GM15510 (cell line): ENCODE measurements around the gene TGIF1.

Experiments
- POLR2A ChIP-seq: IDR thresholded peaks from 3 replicates; pipeline ENCODE4 v1.6.1; 2011; ENCODE audit warnings: borderline replicate concordance; ENCODE audit not compliant: insufficient read length; ENCODE audit errors: extremely low read depth

TGIF1 gene

DNA sequence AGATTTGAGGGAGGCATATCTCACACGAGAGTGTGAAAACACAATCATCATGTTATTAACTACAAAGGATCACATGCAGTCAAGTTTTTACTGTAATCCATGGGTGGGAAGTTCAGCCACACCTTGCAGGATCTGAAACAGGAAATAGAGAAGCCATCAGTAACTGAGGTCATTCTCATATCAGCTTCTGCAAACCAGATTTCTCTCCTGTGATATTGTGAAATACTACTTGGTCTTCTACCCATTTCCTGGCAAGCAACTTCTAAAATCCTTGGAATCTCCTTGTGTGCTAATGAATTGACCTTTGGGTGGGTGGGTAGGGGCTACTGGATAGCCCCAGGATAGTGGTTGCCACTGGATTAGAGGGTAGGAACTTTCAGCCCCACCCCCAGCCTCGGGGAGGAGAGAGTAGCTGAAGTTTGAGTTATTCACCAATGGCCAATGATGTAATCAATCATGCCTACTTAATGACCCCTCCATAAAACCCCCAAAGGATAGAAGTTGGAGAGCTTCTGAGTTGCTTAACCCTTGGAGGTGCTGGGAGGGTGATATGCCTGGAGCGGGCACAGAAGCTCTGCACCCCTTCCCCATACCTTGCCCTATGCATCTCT lies 25.6 kb upstream of the TGIF1 start:
- TF ChIP-seq POLR2A = no peak

DNA sequence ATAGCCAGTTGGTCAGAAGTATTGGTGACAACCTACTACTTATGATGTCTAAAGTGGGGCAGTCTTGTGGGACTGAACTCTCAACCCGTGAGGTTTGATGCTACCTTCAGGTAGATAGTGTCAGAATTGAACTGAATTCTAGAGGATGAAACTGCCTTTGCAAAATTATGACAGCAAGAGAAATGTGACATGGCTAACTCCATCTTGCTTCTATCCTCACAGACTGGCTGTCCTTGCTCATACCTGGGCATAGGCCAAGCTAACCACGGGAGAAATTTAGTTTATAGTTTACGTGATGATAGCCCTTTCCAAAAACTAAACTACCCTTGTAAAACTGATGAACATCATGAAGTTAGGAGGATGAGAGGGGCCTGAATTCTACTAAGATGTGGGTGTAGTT lies 24.9 kb upstream of the TGIF1 start:
- no peak for TF ChIP-seq POLR2A

DNA sequence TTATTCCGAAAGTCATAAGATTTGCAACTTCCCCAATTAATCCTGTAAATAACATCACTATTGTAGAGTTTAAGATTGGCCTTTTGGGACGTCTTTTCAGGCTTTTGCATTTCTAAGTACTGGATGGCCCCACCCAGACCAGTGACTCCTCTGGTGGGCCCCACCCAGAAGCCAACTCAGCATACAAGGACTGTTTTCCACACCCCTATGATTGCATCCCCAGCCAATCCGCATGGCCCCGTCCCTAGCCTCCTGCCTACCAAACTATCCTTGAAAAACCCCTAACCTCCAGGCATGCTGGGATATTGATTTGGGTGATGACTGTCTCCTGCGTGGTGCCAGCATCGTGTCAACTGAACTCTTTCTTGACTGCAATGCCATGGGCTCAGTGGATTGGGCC lies 24.5 kb upstream of the TGIF1 start:
- no peak for TF ChIP-seq POLR2A

DNA sequence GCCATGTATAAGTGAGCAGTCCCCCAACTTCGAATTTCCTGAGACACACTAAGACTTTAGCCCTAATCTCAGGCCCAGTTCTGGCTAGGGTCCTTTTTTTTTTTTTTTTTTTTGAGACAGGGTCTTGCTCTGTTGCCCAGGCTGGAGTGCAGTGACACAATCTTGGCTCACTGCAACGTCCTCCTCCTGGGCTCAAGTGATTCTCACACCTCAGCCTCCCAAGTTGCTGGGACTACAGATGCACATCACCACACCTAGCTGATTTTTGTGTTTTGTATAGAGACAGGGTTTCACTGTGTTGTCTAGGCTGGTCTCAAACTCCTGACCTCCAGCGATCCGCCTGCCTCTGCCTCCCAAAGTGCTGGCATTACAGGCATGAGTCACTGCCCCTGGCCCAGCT lies 23.9 kb upstream of the TGIF1 start:
- no peak for TF ChIP-seq POLR2A

DNA sequence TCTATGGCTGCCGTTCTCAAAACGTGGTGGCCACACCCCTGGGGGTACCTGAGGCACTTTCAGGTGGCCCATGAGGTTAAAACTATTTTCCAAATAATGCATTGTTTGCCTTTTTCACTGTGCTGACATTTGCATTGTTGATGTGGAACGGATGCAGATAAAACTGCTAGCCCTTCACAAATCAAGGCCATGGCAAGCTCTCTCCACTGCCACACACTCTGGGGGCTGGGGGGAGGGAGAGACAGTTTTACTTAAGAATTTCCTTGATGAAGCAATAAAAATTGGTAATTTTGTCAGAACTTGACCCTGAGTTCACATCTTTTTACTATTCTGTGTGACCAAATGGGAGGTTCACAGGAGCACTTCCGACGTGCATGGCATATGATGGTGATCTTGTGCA lies 22.0 kb upstream of the TGIF1 start:
- no peak for TF ChIP-seq POLR2A

DNA sequence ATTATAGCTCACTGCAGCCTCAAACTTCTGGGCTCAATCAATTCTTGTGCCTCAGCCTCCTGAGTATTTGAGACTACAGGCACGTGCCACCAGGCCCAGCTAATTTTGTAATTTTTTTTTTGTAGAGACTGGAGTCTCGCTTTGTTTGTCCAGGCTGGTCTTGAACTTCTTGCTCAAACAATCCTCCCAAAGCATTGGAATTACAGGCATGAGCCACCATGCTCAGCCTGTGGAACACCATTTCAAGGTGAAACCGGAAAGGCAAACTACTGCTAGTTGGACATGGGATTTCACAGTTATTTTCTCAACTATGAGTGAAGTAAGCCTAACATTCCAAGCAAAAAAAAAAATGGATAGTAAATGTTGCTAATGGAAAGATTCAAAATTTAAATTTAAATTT lies 20.9 kb upstream of the TGIF1 start:
- no peak for TF ChIP-seq POLR2A

DNA sequence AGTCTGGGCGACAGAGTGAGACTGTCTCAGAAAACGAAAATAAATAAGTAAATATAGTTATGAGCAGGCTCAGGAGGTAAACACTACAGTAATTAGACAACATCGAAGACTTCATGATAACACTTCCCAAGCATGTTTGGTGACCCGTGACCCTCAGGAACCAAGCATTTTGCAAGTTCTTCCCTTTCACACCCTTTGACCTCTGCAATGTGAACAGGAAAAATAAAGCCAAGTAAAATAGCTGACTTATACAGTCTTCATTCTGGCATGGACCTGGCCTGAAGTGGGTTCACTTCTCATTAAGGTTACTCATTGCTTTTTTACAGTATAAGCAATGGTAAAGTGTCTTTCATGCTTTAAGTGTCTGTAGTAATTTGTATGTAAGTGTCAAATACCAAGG lies 15.3 kb upstream of the TGIF1 start:
- no peak for TF ChIP-seq POLR2A

DNA sequence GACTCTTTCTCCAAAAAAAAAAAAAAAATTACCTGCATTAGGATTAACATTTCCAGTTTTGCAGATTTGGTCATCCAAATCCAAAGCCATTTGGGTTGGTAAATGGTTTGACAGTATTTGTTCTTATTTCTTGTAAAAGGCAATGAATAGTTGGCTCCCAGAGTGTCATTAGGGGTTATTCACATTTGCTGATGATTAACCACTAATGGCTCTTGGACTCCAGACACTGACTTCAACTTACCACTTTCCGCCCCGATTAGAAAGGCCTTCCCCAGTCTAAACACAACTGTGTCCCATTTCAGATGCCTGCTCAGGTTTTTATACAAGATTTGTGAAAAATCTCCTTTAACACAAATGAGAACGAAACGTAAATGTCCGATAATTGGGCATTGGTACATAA lies 9.6 kb upstream of the TGIF1 start:
- no peak for TF ChIP-seq POLR2A

DNA sequence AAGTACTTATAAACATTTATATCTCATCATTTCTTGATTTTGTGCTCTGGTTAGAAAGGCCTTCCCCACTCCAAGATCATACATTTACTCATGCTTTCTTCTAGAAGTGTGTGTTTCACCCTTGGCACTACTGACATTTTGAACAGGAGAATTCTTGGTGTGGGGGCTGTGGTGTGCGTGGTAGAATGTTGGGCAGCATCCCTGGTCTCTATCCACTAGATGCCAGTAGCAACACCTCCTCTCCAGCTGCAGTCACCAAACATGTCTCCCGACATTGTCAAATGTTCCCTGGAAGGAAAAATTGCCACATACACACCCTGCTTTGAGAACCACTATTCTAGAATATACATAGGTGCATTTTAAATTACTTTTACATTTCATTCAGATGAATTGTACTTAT lies 8.7 kb upstream of the TGIF1 start:
- TF ChIP-seq POLR2A = no peak

DNA sequence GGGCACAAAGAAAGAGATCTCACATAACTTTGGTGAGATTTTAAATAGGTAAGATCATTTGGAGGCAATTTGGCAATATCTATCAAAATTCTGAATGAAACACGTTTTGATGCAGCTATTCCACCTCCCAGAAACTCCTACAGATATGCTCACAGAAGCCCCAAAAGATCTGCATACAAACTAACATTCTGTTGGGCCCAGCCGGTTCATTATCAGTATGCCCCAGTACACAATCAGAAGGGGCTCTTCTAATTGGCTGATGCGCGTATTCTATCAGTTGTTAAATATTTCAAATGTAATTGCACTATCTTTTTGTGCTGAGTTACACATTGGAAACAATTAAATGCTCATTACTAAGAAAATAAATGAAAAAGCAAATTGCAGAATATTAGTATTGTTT lies 7.1 kb upstream of the TGIF1 start:
- TF ChIP-seq POLR2A = no peak

DNA sequence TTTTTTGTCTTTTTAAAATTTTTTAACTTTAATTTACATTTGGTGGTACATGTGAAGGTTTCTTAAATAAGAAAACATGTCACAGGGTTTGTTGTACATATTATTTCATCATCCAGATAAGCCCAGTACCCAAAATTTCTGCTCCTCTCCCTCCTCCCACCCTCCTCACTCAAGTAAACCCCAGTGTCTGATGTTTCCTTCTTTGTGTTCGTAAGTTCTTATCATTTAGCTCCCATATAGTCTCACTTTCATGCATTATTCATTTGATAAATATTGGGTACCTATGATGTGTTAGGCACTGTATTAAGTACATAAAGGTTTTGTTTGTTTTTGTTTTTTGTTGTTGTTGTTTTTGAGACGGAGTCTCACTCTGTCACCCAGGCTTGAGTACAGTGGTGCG lies 5.7 kb upstream of the TGIF1 start:
- TF ChIP-seq POLR2A = no peak

DNA sequence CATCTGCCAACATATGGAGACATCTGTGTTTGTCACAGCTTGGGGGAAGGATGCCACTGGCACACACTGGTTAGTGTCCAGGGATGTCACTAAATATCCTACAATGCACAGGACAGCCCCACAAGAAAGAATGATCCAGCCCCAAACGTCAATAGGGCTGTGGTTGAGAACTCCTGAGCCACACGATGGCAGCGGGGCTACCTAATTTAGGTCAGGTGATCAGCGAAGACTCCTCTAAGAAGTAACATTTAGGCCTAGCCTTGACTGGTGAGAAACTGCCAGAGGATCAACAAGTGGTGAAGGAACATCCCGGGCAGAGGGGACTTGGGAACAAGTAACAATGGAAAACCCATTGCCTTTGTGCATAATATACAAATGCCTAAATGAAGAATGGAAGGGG lies 5.0 kb upstream of the TGIF1 start:
- no peak for TF ChIP-seq POLR2A

DNA sequence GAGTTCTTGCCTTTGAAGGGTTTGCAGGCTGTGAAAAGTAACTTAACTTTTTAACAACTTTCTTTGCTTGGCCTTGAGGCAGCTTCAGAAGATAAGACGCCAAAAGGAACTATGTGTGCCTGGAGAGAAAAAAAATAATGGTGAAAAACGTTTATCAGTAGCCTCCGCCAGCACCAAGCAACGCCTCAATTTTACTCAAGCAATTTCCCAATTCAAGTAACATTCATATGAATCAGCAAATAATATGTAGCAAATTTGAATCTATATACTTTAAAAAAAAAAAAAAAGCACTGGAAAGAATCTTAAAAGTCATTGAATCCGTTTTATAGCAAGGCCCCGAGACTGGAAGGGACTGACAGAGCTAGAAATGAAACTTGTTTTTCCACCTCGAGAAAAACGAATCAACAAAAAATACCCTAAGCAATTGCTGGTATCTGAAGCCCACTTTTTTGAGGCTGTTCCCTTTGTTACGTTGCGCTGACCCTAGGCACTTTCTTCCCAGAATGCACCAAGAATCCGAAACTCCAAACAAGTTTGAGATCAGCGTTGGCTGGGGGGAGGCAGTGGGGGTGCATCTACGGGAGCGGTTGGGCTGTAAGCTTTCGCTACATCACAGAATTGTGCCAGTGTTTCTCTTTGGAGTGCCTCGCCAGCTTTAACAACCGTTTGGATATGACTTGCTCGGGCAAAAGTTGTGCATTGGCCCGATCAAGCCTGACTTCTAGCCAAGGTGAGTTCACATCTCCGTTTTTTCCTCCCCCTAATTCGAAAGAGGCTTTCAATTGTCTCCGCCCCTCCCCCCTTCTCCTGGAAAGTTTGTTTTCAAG lies 2.7 kb upstream of the TGIF1 start:
- TF ChIP-seq POLR2A = no peak

DNA sequence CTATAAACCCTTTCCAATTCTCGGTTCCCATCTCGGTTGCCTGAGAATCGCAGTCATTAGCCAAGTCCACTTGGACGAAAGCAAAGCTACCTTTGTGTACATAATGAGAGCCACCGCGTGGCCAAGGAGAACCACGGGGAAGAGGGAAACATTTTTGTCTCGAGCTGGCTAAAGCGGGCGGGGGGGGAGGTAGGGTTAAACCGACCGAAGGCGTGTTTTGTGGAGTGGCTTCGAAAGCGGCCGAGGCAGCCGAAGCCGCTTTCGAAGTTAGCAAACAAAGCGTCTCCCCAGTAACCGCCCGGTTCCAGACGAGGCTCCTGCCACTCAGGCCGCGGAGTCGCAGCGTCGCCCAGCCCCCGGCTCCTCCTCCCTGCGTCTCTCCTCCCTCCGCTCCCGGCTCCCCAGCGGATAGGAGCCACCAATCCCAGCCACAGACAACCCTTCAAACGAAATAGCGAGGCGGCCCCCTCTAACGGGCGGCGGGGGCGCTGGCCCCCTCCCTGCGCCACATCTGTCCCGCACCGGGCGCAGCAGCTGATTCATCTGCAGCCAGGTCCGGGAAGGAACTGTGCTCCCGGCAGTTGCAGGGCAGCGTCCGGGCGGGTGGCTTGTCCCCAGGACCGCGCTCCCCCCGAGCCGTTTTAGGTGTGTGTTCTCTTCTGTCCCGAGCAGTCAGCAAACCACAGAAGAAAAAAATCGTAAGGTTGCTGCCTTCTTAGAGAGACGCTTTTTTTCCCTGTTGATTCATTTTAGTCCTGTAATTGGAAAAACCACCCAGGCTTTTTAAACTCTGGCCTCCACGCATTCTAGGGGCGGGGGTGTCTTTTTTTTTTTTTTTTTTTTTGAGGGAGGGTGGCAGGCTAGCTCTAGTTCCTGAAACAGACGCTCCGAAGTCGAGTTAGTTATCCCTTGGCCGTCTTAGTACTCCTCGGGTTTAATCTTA lies 1.8 kb upstream of the TGIF1 start:
- TF ChIP-seq POLR2A = peak; percentile 24

DNA sequence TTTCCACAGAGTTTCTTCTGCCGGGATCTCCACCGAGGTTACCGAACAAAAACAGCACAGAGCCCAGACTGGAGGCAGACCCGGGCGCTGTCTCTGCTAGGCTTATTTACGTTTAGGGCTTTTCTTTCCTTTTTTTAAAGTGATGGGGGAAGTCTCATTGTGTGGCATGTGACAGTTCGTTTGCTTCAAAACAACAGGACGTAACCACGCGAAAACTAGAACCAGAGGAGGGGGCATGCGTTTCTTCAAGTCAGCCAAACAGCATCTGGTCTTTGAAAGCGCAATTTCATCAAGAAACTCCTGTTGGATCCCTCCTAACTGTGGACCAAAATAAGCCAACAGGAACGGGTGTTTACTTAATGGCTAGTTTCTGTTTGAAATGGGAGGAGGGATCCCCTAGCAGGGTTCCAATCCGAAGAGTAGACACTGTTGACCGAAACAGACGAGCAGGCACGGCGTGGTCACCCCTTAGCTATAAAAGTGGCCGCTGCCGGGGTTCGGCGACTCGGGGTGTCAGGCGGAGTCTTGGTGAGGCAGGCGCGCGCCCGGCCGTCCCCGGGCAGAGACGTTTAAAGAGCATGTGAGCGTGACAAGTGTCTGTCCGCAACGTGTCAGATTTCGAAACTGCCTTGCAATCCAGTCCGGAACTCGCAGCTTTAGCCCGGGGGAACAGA lies 997 bp upstream of the TGIF1 start:
- TF ChIP-seq POLR2A = peak; percentile 25
